ENCODE measurements around the gene WAPL.

Gene WAPL

GRCh38 chr10:86524225-86524962 lies 2.8 kb upstream of the WAPL start:
- DNase-seq (ENCODE audit: extremely low read depth in 1 of 2, low read depth in 1 of 2): no peak

- no peak for DNase-seq (ENCODE audit: extremely low read depth in 1 of 2, low read depth in 1 of 2)
Observed at GRCh38 chr10:86523348-86523747, 1.8 kb upstream of the WAPL start.

GRCh38 chr10:86522510-86522855 lies 891 bp upstream of the WAPL start:
- no peak for DNase-seq (ENCODE audit: extremely low read depth in 1 of 2, low read depth in 1 of 2)

- no peak for DNase-seq (ENCODE audit: extremely low read depth in 1 of 2, low read depth in 1 of 2)
Observed at GRCh38 chr10:86520871-86521677, 518 bp downstream of the WAPL start.

GRCh38 chr10:86518781-86519180 lies 2.8 kb downstream of the WAPL start:
- no peak for DNase-seq (ENCODE audit: extremely low read depth in 1 of 2, low read depth in 1 of 2)

- no peak for DNase-seq (ENCODE audit: extremely low read depth in 1 of 2, low read depth in 1 of 2)
Observed at GRCh38 chr10:86512137-86512536, 9.5 kb downstream of the WAPL start.

GRCh38 chr10:86511027-86511865 lies 10.3 kb downstream of the WAPL start:
- DNase-seq (ENCODE audit: extremely low read depth in 1 of 2, low read depth in 1 of 2): no peak

- DNase-seq (ENCODE audit: extremely low read depth in 1 of 2, low read depth in 1 of 2): no peak
Observed at GRCh38 chr10:86509145-86509544, 12.4 kb downstream of the WAPL start.

- DNase-seq (ENCODE audit: extremely low read depth in 1 of 2, low read depth in 1 of 2): no peak
Observed at GRCh38 chr10:86508217-86508616, 13.4 kb downstream of the WAPL start.

GRCh38 chr10:86506499-86506898 lies 15.1 kb downstream of the WAPL start:
- no peak for DNase-seq (ENCODE audit: extremely low read depth in 1 of 2, low read depth in 1 of 2)

GRCh38 chr10:86506062-86506461 lies 15.5 kb downstream of the WAPL start:
- DNase-seq (ENCODE audit: extremely low read depth in 1 of 2, low read depth in 1 of 2): no peak

- DNase-seq (ENCODE audit: extremely low read depth in 1 of 2, low read depth in 1 of 2): no peak
Observed at GRCh38 chr10:86504510-86504909, 17.1 kb downstream of the WAPL start.

GRCh38 chr10:86500846-86501245 lies 20.7 kb downstream of the WAPL start:
- DNase-seq (ENCODE audit: extremely low read depth in 1 of 2, low read depth in 1 of 2): no peak

GRCh38 chr10:86498598-86498997 lies 23.0 kb downstream of the WAPL start:
- no peak for DNase-seq (ENCODE audit: extremely low read depth in 1 of 2, low read depth in 1 of 2)

GRCh38 chr10:86497621-86498020 lies 24.0 kb downstream of the WAPL start:
- no peak for DNase-seq (ENCODE audit: extremely low read depth in 1 of 2, low read depth in 1 of 2)

GRCh38 chr10:86489960-86490612 lies 31.5 kb downstream of the WAPL start:
- DNase-seq (ENCODE audit: extremely low read depth in 1 of 2, low read depth in 1 of 2): no peak

GRCh38 chr10:86489071-86489810 lies 32.4 kb downstream of the WAPL start:
- DNase-seq (ENCODE audit: extremely low read depth in 1 of 2, low read depth in 1 of 2): no peak

GRCh38 chr10:86486856-86487255 lies 34.7 kb downstream of the WAPL start:
- no peak for DNase-seq (ENCODE audit: extremely low read depth in 1 of 2, low read depth in 1 of 2)

- no peak for DNase-seq (ENCODE audit: extremely low read depth in 1 of 2, low read depth in 1 of 2)
Observed at GRCh38 chr10:86483664-86484063, 37.9 kb downstream of the WAPL start.

GRCh38 chr10:86481761-86482160 lies 39.8 kb downstream of the WAPL start:
- DNase-seq (ENCODE audit: extremely low read depth in 1 of 2, low read depth in 1 of 2): no peak

Measured in activated CD8-positive, alpha-beta memory T cell treated with anti-CD3 and anti-CD28 coated beads for 1 hour (primary cell).